GM21381 (cell line): ENCODE results near the gene RNF181.
"Not testable (repeated sequence)": the region's sequence is repeated elsewhere in the genome, so short reads cannot be mapped to it uniquely, and the experiment has no call there.

Source experiments
- ATAC-seq: cut with Tn5 transposase; IDR thresholded peaks from one replicate; pipeline ENCODE4 v1.9.1; 2021; ENCODE audit warnings: mild to moderate bottlenecking, moderate library complexity; ENCODE audit not compliant: unreplicated experiment

RNF181 gene, protein sequence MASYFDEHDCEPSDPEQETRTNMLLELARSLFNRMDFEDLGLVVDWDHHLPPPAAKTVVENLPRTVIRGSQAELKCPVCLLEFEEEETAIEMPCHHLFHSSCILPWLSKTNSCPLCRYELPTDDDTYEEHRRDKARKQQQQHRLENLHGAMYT

DNA sequence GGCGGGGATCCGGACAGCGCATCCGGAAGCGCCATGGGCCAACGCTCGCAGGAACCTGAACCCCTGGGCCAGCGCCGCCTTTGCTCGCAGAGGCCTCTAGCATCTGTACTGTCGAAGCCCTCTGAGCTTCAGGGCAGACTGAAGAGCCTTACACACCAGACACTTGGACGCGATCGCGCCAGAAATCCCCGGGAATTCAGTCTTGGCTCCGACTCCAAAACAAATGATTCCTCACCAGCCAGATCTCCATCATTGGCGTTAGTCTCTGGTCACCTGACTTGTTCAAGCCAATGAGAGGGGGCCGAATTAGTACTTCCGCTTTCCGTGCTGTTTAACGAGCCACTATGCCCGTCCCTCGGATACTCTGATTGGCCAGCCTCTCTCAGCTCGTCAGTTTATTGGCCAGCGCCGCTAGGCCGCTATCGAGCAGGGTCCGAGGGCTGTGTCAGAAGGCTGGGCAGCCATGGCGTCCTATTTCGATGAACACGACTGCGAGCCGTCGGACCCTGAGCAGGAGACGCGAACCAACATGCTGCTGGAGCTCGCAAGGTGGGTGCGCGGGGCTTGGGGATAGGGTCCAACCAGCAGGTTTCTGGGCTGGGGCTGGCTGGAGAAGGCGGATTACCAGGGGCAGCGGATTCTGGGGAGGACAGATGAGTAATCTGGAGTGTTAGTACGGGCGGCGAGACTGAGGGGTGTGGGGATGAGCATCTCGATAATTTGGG, at the start of gene RNF181:
TSS of gene RNF181 (plus strand) at position 445 of the 725 bp plus-strand sequence. CDS start at position 464, 19 bp downstream.
- ATAC-seq: peak; percentile 98

DNA sequence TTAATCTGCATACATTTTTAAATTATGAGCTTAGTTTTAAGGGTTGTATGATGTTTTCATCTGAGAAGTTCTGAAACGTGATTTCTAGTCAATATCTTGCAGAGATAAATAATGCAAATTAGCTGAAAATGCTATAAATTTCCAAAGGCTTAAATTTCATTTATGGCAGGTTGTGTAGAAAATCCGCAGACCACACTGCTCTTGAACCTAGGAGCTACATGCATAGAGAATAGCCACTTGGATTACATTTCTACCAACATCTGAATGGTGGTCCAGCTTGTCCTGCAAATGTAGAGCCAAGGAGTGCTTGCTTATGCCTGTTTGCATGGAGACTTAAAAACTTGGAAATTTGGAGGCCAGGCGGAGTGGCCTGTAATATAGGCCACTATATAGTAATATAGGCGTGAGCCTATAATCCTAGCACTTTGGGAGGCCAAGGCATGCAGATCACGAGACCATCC, 49.7 kb upstream of the RNF181 start:
- no peak for ATAC-seq

DNA sequence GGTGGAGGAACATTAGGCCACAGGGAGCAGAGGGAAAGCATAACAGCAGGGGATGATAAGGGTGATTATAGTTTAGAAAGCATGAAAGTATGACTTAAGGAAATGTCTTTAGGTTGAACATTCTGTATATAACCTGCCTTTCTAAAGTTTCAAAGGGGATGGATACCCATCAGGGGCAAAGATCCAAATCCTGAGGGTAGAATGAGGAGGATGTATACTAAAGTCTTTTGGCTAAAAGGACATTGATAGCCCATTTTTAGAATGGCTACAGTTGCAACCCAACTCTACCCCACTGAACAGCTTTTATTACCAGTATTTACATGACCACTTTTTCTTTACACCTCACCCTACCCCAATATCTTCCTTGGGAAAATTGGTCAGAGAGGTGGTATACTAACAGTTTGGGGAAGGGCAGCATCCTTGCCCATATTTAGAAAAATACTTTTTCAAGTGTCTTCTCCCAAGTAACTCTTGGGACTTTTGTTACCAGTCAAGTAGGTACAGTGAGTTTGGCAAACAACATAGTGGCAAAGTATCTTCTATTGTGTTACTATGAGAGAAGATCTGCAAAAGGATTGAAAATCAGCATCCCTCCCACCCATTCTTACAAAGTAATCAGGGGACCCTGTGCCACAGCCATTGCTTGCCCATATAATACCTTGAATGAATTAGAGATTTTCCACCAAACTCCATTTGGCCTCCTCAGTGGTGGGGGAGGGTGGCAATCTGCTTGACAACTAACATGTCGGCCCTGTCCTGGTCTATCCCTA, 48.3 kb upstream of the RNF181 start:
- no peak for ATAC-seq

DNA sequence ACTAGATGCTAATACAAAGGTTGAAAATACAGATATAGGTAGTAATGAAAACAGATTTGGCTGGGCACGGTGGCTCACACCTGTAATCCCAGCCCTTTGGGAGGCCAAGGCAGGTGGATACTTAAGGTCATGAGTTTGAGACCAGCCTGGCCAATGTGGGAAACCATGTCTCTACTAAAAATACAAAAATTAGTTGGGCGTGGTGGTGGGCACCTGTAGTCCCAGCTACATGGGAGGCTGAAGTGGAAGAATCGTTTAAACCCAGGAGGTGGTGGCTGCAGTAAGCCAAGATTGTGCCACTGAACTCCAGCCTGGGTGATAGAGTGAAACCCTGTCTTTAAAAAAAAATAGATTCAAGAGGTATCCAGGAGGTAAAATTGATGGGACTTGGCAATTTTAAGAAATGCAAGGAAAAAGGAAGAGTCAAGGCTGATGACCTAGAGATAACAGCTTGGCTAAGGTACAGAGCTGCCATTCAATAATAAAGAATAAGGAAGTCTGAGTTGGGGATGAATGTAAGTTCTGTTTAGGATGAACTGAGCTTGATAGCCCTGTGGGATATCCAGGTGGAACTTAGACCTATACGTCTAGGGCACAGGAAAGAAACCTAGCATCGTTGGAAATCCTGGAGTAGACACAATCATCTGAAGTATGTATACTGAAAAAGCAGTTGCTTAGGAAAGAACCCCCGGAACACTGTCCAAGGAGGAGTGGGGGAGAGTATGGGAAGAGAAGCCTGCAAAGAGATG, 47.5 kb upstream of the RNF181 start:
- no peak for ATAC-seq

DNA sequence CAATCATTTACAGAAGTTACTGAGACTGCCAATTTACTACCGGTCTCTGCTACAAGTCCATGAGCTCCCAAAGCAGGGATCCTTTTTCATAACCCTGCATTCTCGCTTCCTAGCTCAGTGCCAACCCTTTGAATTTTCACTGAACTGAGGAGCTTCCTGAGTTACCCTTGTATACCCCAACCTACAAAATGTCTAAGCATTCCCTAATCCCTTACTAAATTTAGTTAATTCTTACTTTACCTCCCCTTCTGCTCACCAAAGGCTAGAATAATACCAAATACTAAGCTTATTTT, 47.0 kb upstream of the RNF181 start:
- ATAC-seq: no peak

DNA sequence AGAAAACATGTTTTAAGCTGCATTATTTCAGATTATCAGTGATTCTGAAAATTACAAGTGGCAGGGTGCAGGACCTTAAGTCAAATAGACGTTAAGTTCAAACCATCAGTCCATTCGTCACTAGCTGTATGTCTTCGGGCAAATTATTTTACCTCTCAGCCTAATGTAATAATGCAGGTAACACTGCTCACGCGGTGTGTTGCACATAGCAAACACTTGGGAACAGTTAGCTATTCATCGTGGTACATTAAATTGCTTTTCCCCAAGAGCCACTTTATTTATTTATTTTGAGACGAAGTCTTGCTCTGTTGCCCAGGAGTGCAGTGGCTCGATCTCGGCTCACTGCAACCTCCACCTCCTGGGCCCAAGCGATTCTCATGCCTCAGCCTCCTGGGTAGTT, 46.5 kb upstream of the RNF181 start:
- no peak for ATAC-seq

DNA sequence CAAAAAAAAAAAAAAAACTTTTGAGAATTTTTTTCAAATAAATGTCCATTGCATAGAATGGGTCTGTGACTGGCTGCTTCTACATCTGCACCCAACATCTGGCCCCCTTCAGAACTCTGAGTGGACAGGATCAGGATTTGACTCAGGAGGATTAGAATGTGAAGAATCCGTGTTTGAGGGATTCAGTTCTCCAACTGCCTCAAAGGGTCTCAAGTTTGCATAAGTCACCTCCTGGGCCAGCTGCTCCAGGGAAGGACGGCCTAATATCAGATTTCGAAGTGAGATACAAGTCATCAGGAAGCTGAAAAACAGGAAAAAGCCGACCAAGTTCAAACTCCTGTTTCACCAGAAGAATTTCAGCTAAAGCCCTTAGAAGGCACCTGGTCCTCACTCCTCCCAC, 45.7 kb upstream of the RNF181 start:
- ATAC-seq: no peak

DNA sequence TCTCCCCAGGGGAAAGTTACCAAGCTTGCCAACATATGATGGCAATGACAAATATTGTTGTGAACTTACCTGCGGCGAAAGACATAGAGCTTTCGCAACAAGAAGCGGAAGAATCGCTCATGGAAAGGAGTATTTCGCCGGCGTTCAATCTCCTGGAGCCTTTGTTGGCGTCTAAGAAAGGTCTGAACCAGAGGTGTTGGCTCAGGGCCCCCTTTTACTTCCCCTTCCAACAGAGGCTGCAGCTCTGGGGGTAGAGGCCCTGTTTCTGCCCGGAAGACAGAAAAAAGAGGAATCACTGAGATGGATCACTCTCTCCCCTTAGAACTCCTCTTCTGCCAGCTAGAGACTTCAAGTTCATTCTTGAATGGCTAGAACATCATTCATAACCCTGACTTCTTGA, 45.1 kb upstream of the RNF181 start:
- no peak for ATAC-seq

DNA sequence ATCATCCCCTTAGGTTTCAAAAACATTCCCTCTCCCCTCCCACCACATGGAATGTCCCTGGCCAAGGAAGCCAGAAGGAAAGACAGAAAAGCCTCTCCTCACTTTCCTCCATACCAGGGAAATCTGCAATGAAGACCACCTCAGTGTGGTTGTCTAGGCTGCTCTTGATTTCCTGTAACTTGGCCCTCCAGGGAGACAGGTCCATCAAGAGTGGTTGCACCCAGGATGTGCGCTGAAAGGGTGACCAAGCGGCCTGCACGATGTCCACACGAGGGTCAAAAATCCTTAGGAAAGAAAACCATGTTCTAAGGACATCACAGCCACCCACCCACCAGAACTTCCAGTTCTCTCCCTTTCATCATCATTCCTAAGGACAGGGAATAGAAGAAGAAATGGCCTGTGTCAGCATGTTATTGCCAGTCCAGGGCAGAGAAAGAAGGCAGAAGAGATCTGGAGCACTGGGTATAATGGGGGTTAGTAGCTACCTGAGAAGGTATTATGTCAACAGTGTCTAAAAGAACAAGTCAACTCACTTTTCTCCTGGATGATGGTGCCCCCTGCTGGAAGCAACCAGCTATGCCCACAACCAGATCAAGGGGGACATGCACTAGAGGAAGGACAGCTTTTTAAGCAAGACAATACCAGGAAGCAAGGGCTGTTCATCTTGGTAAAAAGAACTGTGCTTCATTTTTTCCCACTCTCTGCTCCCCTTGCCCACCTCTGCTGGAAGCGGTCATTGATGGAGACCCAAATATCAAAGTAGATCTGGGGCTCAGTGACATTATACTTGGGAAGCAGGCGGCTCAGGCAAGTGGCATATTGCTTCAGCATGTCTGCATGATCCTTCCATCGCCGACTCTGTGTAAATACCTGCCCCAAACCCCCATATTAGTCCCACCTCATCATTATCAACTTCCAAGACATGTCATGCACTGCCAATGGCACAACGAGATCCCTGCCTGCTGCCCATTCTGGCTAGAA, 43.6 kb upstream of the RNF181 start:
- ATAC-seq: peak; percentile 47

DNA sequence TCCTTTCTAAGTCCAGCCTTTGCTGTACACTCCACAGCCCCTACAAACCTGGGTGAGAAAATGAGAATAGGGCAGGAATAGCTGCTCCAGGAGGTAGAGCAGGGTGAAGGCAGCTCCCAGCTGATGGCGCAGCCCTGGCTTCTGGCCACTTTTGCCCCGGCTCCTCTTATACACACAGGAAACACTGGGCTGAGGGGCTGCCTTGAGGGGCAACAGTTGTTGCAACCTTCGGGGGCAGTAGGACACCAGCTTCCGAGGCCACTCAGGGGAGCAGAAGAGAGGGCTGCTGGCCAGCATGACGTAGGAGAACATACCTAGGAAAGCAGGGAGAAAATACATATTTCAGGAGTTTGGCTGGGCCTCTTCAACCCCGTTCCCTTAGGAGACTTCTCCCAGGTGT, 42.4 kb upstream of the RNF181 start:
- no peak for ATAC-seq

DNA sequence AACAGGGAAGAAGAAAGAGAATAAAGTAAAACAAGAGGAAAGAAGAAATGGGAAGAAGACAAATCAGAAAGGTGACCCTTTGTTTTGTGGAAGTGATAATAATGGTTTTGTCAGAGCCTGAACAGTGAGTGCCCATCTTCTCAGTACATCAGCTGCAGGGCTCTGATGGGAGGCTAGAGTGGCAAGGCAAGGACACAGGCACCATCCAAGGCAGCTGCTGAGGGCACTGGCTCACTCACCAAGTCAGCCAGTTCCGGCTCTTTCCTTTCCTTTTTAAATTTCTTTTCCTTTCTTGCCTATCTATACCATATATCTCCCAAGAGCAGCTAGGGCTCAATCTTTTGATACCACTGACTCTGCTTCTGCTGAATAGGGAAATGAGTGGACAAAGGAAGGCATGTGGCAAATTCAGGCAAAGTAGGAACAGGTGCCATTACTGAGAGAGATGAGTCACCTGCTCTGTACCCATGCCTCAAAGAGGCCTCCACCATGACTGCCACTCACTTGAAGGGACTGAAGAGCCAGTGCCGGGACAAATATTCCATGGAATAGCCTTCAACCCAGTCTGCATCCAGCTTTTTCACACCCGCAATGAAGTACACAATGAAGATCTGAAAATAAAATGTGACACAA, 40.4 kb upstream of the RNF181 start:
- no peak for ATAC-seq

DNA sequence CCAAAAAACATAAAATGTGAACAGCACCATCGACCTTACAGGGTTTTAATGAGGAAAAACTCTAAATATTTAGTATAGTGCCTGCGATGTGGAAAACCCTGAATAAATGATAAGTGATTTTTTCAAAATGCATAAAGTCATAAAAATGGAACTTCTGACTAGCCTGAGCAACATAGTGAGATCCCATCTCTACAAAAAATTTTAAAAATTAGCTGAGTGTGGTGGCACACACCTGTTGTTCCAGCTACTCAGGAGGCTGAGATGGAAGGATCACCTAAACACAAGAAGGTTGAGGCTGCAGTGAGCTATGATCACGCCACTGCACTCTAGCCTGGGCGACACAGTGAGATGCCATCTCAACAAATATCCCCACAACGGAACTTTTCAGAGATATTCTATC, 38.4 kb upstream of the RNF181 start:
- ATAC-seq: no peak

DNA sequence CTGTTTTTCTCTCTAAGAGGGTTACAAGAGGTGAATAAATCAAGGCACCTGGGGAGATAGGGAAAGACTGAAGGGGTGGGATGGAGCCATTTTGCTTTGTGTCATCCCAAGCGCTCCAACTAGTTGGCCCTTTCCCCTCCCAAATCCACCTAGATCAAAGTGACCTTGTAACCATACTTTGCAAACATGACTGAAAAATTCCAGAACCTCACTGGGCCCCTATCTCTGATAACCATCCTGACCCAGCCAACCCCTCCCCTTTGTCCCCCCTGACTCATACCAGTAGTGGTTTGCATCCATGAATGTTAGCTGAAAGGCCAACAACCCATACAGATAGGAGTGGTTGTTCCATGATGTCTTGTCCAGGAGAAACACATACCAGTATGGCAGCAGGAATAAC, 37.4 kb upstream of the RNF181 start:
- ATAC-seq: no peak

DNA sequence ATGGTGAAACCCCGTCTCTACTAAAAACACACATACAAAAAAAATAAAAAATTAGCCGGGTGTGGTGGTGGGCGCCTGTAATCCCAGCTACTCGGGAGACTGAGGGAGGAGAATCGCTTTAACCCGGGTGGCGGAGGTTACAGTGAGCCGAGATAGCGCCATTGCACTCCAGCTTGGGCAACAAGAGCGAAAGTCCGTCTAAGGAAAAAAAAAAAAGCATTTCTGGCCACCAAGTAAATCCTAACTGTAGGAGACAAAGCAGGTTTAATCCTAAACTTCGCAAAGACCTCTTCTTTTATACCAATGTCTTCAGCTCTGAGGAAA, 35.2 kb upstream of the RNF181 start:
- not testable (repeated sequence) for ATAC-seq

DNA sequence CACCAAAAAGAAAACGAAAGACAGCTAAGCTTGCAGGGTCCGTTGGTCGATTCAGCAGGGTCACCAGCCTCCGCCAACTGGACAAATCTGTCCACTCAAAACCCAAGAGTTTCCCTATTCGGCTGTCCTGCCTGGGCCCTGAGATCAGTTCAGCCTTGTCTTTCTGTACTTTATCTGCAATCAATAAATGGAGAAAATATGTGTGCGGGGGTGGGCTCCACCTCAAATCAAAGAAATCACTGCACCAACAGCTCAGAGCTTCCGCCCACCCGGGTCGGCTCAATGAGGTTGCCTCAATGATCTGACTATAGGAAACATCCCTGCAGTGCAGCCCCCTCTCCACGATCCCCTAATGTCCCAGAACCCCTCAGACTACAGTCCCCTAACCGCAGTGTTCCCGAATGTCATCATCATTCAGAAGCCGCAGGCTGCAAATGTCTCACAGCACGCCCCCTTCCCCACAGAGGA, 34.7 kb upstream of the RNF181 start:
- peak; percentile 24 for ATAC-seq

DNA sequence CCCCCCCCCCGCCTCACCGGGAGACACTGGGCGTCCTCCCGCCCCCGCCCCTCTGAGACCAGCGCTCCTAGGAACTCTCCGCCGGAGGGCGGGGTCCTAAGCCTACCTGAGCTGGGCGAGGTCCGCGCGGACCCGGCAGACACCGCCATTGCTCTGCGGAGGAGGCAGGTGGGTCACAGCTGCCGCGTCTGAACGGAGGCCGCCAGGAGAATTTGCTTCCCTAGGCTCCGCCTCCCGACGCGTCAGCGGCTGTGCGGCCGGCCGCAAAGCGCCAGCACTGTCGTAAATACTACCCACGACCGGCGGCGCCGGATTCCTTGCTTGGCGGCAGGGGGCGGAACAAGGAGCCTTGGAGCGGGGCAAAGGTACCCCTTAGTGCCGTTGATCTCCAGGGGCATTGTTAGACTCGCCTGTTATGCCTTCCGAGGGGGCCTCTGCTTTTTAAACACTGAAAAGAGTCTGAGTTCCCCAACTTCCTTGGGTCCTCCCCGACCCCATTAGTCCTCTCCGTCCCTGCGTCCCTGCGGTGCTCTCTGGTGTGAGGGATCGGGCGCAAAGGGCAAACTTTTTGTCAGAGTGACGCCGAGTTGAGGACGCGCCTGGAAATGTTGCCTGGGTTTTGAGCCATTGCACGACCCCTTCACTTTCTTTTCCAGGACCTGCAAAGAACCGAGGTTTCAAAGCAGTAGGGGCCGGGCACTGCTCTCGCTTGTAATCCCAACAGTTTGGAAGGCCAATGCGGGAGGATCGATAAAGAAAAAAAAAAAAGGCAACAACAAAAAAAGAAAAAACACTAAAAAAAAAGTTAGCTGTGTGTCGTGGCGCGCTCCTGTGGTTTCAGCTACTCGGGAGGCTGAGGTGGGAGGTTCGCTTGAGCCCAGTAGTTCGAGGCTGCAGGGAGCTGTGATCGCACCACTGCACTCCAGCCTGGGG, 34.0 kb upstream of the RNF181 start, which contains the start of gene GGCX:
TSS of gene GGCX (minus strand) at position 214 of the 933 bp plus-strand sequence. CDS start at position 149, 65 bp downstream.
- peak; percentile 89 for ATAC-seq

DNA sequence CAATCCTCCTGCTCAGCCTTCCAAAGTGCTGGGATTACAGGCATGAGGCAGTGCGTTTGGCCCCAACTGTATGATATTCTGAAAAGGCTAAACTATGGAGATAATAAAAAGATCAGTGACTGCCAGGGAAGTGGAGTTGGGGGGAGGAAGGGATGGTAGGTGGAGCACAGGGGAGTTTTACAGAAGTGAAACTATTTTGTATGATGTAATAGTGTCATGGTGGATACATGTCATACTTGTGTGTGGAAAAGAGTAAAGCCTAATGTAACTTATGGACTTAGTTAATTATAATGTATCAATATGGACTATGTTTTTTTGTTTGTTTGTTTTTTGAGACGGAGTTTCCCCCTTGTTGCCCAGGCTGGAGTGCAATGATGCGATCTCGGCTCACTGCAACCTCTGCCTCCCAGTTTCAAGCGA, 31.4 kb upstream of the RNF181 start:
- no peak for ATAC-seq

DNA sequence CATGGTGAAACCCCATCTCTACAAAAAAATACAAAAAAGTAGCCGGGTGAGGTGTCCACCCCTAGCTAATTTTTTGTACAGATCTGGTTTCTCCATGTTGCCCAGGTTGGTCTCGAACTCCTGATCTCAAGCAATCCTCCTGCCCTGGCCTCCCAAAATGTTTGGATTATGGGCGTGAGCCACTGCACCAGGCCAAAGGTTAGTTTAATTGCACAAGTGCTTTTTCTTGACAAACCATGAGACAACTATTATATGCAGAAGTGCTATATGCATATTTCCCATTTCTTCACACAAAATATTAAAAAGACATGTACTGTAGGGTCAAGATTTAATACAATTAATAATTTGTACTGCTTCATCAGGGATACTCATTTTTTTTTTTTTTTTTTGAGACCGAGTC, 29.3 kb upstream of the RNF181 start:
- no peak for ATAC-seq

DNA sequence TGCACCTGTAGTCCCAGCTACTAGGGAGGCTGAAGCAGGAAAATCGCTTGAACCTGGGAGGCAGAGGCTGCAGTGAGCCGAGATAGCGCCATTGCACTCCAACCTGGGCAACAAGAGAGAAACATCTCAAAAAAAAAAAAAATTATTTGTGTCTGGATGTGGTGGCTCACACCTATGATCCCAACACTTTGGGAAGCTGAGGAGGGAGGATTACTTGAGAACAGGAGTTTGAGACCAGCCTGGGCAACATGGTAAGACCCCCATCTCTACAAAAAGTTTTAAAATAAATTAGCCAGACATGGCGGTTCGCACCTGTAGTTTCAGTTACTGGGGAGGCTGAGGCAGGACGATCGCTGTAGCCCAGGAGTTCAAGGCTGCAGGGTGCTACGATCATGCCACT, 19.8 kb upstream of the RNF181 start:
- no peak for ATAC-seq
